Keratinocyte (primary cell): ENCODE measurements around the gene TERB1. TPM values are rescaled to one million over a fixed set of nuclear protein-coding genes. Genes with fewer than 3 reads are reported as not detected.

Experiments
- DNase-seq: peaks from one replicate; pipeline ENCODE4 v3.0.0-alpha.2; 2011; ENCODE audit warnings: low read depth, missing footprints, low spot score
- FAIRE-seq: peaks from 2 replicates; lab custom pipeline; 2011; peaks lifted over from hg19 to GRCh38; lab: Jason Lieb, UNC
- H2AFZ ChIP-seq: 2 replicates; pipeline ENCODE4 v1.6.0; 2012; ENCODE audit warnings: low read length, control low read depth, inconsistent platforms; ENCODE audit not compliant: control insufficient read depth
- H3K27ac ChIP-seq: 2 replicates; pipeline ENCODE4 v1.5.1; 2011; ENCODE audit warnings: low read length; ENCODE audit not compliant: control insufficient read depth, insufficient read depth
- H3K27me3 ChIP-seq: 3 replicates; pipeline ENCODE4 v1.6.0; 2011; ENCODE audit warnings: low read length; ENCODE audit not compliant: control insufficient read depth, insufficient read depth; ENCODE audit errors: extremely low read depth
- H3K36me3 ChIP-seq, 2 experiments: 2 replicates in 1 of 2; 3 replicates in 1 of 2; pipeline ENCODE4 v1.5.1; 2011; ENCODE audit warnings: low read length in 2 of 2, mild to moderate bottlenecking in 1 of 2; ENCODE audit not compliant: control insufficient read depth in 2 of 2, insufficient read depth in 2 of 2; ENCODE audit errors: extremely low read depth in 1 of 2
- H3K4me1 ChIP-seq: 3 replicates; pipeline ENCODE4 v1.5.1; 2011; ENCODE audit warnings: low read length; ENCODE audit not compliant: control insufficient read depth, insufficient read depth; ENCODE audit errors: extremely low read depth
- H3K4me2 ChIP-seq: 3 replicates; pipeline ENCODE4 v1.6.0; 2011; ENCODE audit warnings: low read depth, low read length; ENCODE audit not compliant: control insufficient read depth, insufficient read depth; ENCODE audit errors: extremely low read depth
- H3K4me3 ChIP-seq, 3 experiments: fragments of 200-600 bp in 1 of 3; sonication (generic) in 1 of 3; 2 replicates in 2 of 3; 3 replicates in 1 of 3; pipeline ENCODE4 v1.5.1; 2011 to 2016; ENCODE audit warnings: low read length in 3 of 3, mild to moderate bottlenecking in 3 of 3, control low read depth in 2 of 3, inconsistent platforms in 1 of 3, low read depth in 1 of 3, mixed read lengths in 1 of 3, mixed run types in 1 of 3, moderate library complexity in 1 of 3; ENCODE audit not compliant: control insufficient read depth in 2 of 3, insufficient read depth in 2 of 3; ENCODE audit errors: extremely low read depth in 1 of 3
- H3K79me2 ChIP-seq: 2 replicates; pipeline ENCODE4 v1.6.0; 2012; ENCODE audit warnings: low read length; ENCODE audit not compliant: control insufficient read depth, insufficient read depth
- H3K9ac ChIP-seq: 3 replicates; pipeline ENCODE4 v1.6.0; 2011; ENCODE audit warnings: low read length; ENCODE audit not compliant: control insufficient read depth, insufficient read depth; ENCODE audit errors: extremely low read depth
- H3K9me1 ChIP-seq: 3 replicates; pipeline ENCODE4 v1.6.0; 2011; ENCODE audit warnings: low read length; ENCODE audit not compliant: control insufficient read depth, insufficient read depth; ENCODE audit errors: extremely low read depth
- H3K9me3 ChIP-seq: 2 replicates; pipeline ENCODE4 v1.5.1; 2012; ENCODE audit warnings: low read depth, low read length; ENCODE audit not compliant: control insufficient read depth
- H4K20me1 ChIP-seq: 3 replicates; pipeline ENCODE4 v1.6.0; 2011; ENCODE audit warnings: low read length; ENCODE audit not compliant: control insufficient read depth, insufficient read depth; ENCODE audit errors: extremely low read depth
- EZH2 ChIP-seq: IDR thresholded peaks from one replicate; pipeline ENCODE4 v1.6.1; 2012; ENCODE audit warnings: inconsistent platforms, mild to moderate bottlenecking, low read length, moderate library complexity
- dilution Hi-C: fragments of 300-500 bp; cut with MboI; formaldehyde crosslinking; loops from one replicate; pipeline ENCODE4 v1.7.0; 2020; ENCODE audit warnings: low sequenced_read_pairs; ENCODE audit not compliant: extremely low pct_ligation_motif_present
- polyA plus RNA-seq, 5 experiments: library from polyadenylated mRNA; depleted of rRNA in 3 of 5; stranded (reverse) in 3 of 5; stranded (forward) in 1 of 5; unstranded in 1 of 5; fragments of >200 nt; gene quantifications; 1 replicate in 1 of 5; 2 replicates in 3 of 5; 3 replicates in 1 of 5; pipeline versions ENCODE4 v1.2.1 to v1.2.3, GENCODE V29; 2011 to 2012; ENCODE audit warnings: missing spikeins in 2 of 5, low read depth in 1 of 5, low replicate concordance in 1 of 5
- TF ChIP-seq, protein P1 (sequence below), 3 experiments: IDR thresholded peaks in 1 of 3; conservative IDR thresholded peaks in 1 of 3; optimal IDR thresholded peaks in 1 of 3; 2 replicates in 2 of 3; 3 replicates in 1 of 3; pipeline versions ENCODE3 to v1.5.1; 2011; ENCODE audit warnings: low read length in 3 of 3, mild to moderate bottlenecking in 3 of 3, moderate library complexity in 2 of 3, control low read depth in 1 of 3, inconsistent platforms in 1 of 3; ENCODE audit not compliant: insufficient read depth in 2 of 3; ENCODE audit errors: extremely low read depth in 1 of 3

The TERB1 gene
- polyA plus RNA-seq, 1 donor (not counting 4 experiments of a cell fraction or from before 2014, with no cell fraction given) = 0.22 TPM

DNA sequence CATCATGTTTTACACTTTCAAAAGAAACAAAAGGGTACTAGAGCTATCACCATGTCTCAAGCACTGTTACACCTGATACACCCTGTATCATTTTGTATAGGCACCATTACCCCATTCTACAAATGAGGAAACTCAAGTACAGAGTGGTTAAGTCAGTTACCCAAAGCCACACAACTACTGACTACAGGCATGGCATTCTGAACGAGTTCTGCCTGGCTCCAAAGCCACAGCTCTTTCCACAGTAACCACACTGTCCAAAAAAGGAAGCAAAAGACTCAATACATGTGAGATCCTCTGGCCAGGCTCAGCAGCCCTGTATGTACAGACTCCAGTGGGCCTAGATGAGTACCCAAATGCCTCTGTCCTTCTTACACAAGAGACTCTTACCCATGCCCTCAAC is 54.7 kb downstream of the TERB1 start:
- Histone ChIP-seq H3K4me3 (no peak overlapping the region), H3K4me1 (peaks cover 23% of the 10 kb centered on the region), H3K9me1 (peaks cover 3% of the 10 kb centered on the region), H3K9me3 (no peaks in the 10 kb centered on the region), H3K9ac (no peak overlapping the region), H2AFZ (no peak overlapping the region), H3K27me3 (no peaks in the 10 kb centered on the region), H3K27ac (no peak overlapping the region), H3K36me3 (peaks cover 15 to 30% of the 10 kb centered on the region in 2 experiments), H3K4me2 (no peak overlapping the region), H3K79me2 (peaks cover 66% of the 10 kb centered on the region), H4K20me1 (peaks cover 3% of the 10 kb centered on the region)
- FAIRE-seq (no peak), DNase-seq (no peak)
- TF ChIP-seq EZH2 = no peak
- TF ChIP-seq, protein P1, sequence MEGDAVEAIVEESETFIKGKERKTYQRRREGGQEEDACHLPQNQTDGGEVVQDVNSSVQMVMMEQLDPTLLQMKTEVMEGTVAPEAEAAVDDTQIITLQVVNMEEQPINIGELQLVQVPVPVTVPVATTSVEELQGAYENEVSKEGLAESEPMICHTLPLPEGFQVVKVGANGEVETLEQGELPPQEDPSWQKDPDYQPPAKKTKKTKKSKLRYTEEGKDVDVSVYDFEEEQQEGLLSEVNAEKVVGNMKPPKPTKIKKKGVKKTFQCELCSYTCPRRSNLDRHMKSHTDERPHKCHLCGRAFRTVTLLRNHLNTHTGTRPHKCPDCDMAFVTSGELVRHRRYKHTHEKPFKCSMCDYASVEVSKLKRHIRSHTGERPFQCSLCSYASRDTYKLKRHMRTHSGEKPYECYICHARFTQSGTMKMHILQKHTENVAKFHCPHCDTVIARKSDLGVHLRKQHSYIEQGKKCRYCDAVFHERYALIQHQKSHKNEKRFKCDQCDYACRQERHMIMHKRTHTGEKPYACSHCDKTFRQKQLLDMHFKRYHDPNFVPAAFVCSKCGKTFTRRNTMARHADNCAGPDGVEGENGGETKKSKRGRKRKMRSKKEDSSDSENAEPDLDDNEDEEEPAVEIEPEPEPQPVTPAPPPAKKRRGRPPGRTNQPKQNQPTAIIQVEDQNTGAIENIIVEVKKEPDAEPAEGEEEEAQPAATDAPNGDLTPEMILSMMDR (optimal IDR thresholded peaks at IDR 0.05 in 1 of 3, IDR thresholded peaks at IDR 0.05 in 1 of 3, conservative IDR thresholded peaks at IDR 0.05 in 1 of 3; ENCODE audit: extremely low read depth in 1 of 3, insufficient read depth in 2 of 3, low read length in 3 of 3) = no peak
- dilution Hi-C loops = no loop called here

DNA sequence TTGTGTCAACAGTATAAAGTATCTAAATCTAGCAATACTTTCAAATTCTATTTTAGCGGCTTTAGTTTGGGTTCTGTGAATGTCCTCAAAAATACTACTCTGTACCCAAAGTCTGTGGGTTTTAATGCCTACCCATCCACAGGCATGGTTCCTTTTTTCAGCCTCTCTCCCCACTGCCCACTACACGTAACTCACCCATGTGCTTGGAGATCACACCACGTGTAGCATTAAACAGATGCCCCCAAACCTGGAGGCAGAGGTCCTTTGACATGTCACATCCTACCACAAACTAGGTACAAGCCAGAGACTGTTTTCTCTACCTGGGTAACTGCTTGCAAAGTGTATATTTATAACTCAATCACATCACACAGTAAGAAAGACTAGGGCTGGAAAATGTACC is 55.3 kb downstream of the TERB1 start:
- Histone ChIP-seq H3K9me3 (no peaks in the 10 kb centered on the region), H4K20me1 (peaks cover 3% of the 10 kb centered on the region), H3K4me3 (no peak overlapping the region), H3K27me3 (no peaks in the 10 kb centered on the region), H3K27ac (no peak overlapping the region), H3K9ac (no peak overlapping the region), H3K36me3 (peaks cover 17 to 35% of the 10 kb centered on the region in 2 experiments), H3K9me1 (peaks cover 3% of the 10 kb centered on the region), H3K4me1 (peaks cover 30% of the 10 kb centered on the region), H2AFZ (no peak overlapping the region), H3K79me2 (peaks cover 65% of the 10 kb centered on the region), H3K4me2 (no peak overlapping the region)
- no peak for FAIRE-seq
- TF ChIP-seq, protein P1 (optimal IDR thresholded peaks at IDR 0.05 in 1 of 3, IDR thresholded peaks at IDR 0.05 in 1 of 3, conservative IDR thresholded peaks at IDR 0.05 in 1 of 3; ENCODE audit: extremely low read depth in 1 of 3, insufficient read depth in 2 of 3, low read length in 3 of 3) = no peak
- no peak for TF ChIP-seq EZH2
- dilution Hi-C loops = no loop called here
- DNase-seq = no peak
